Stimulated activated CD8-positive, alpha-beta memory T cell treated with anti-CD3 and anti-CD28 coated beads, Interleukin-7, amount 100 ng/mL, for 4 hours (primary cell): ENCODE measurements around the gene NAALADL2.
"Not testable (repeated sequence)": the region's sequence is repeated elsewhere in the genome, so short reads cannot be mapped to it uniquely, and the experiment has no call there.

Experiments used
- DNase-seq, 2 donors: peaks; one replicate each; pipeline ENCODE4 v3.0.0-alpha.2; 2020; ENCODE audit warnings: low read depth in 2 of 2

NAALADL2 gene

GRCh38 chr3:175073219-175073905 is 214.2 kb downstream of the NAALADL2 start:
- no peak for DNase-seq

- no peak for DNase-seq
Measured at GRCh38 chr3:175075269-175075668, 216.1 kb downstream of the NAALADL2 start.

GRCh38 chr3:175077216-175077615 is 218.1 kb downstream of the NAALADL2 start:
- DNase-seq: no peak

- DNase-seq: no peak
Measured at GRCh38 chr3:175082631-175083030, 223.5 kb downstream of the NAALADL2 start.

GRCh38 chr3:175087128-175087527 is 228.0 kb downstream of the NAALADL2 start:
- DNase-seq: not testable (repeated sequence)

- no peak for DNase-seq
Measured at GRCh38 chr3:175088766-175089380, 229.7 kb downstream of the NAALADL2 start.

GRCh38 chr3:175091426-175092114 is 232.4 kb downstream of the NAALADL2 start:
- no peak for DNase-seq

- DNase-seq: no peak
Measured at GRCh38 chr3:175093748-175094147, 234.6 kb downstream of the NAALADL2 start.

- no peak for DNase-seq
Measured at GRCh38 chr3:175094344-175094743, 235.2 kb downstream of the NAALADL2 start.

GRCh38 chr3:175098644-175099043 is 239.5 kb downstream of the NAALADL2 start:
- no peak for DNase-seq

- no peak for DNase-seq
Measured at GRCh38 chr3:175102161-175102560, 243.0 kb downstream of the NAALADL2 start.

- DNase-seq: no peak
Measured at GRCh38 chr3:175103298-175103697, 244.2 kb downstream of the NAALADL2 start.

GRCh38 chr3:175105066-175105465 is 245.9 kb downstream of the NAALADL2 start:
- DNase-seq: no peak

- DNase-seq: no peak
Measured at GRCh38 chr3:175107231-175107630, 248.1 kb downstream of the NAALADL2 start.

GRCh38 chr3:175107995-175108394 is 248.9 kb downstream of the NAALADL2 start:
- DNase-seq: no peak

- DNase-seq: no peak
Measured at GRCh38 chr3:175108613-175109151, 249.5 kb downstream of the NAALADL2 start.

GRCh38 chr3:175111036-175111435 is 251.9 kb downstream of the NAALADL2 start:
- no peak for DNase-seq

- no peak for DNase-seq
Measured at GRCh38 chr3:175118382-175118941, 259.3 kb downstream of the NAALADL2 start.

GRCh38 chr3:175121225-175121624 is 262.1 kb downstream of the NAALADL2 start:
- DNase-seq: no peak

GRCh38 chr3:175127075-175127662 is 268.0 kb downstream of the NAALADL2 start:
- DNase-seq: no peak

- DNase-seq: no peak
Measured at GRCh38 chr3:175129126-175129525, 270.0 kb downstream of the NAALADL2 start.

- no peak for DNase-seq
Measured at GRCh38 chr3:175129571-175129970, 270.4 kb downstream of the NAALADL2 start.
